IMR-90 (cell line): ENCODE data around the gene CIART. TPM values are rescaled to one million over a fixed set of nuclear protein-coding genes. Genes with fewer than 3 reads are reported as not detected.
A peak's percentile ranks its signal among the peaks of the same experiment; 100 is the strongest.

Source experiments
- ATAC-seq: fragments of 200-7000 bp; cut with Tn5 transposase; 2 replicates; pipeline ENCODE4 v1.9.1; 2020; ENCODE audit warnings: low read depth, mild to moderate bottlenecking, moderate library complexity
- BruUV-seq: library from RNA; stranded (reverse); fragments of 400-500 nt; replicated peaks from 2 replicates; lab custom pipeline; 2021; lab: Mats Ljungman, UMichigan
- CTCF ChIA-PET: fragments of 300-600 bp; formaldehyde crosslinking; extraction: SDS; loops from one replicate; lab custom pipeline; 2021; ENCODE audit warnings: antibody characterized with exemption; lab: Yijun Ruan, JAX
- POLR2A ChIA-PET: fragments of 300-600 bp; sonication (Branson Sonifier 250); formaldehyde crosslinking; loops from one replicate; lab custom pipeline; 2022; ENCODE audit warnings: antibody characterized with exemption; ENCODE audit not compliant: unreplicated experiment; lab: Charles Lee
- DNase-seq: peaks from one replicate; pipeline ENCODE4 v3.0.0; 2013
- H2AFZ ChIP-seq: replicated peaks from 2 replicates; pipeline ENCODE3; 2013; ENCODE audit warnings: low read length, mild to moderate bottlenecking; ENCODE audit not compliant: poor library complexity
- H2AK5ac ChIP-seq: 2 replicates; pipeline ENCODE4 v1.6.1; 2013; ENCODE audit warnings: low read depth, low read length, inconsistent platforms
- H2AK9ac ChIP-seq: replicated peaks from 2 replicates; pipeline ENCODE3; 2013; ENCODE audit warnings: mild to moderate bottlenecking, low read depth, low read length, moderate library complexity; ENCODE audit not compliant: poor library complexity
- H2BK120ac ChIP-seq: 2 replicates; pipeline ENCODE4 v1.6.1; 2013; ENCODE audit warnings: low read depth, low read length, inconsistent platforms
- H2BK15ac ChIP-seq: 3 replicates; pipeline ENCODE4 v1.6.1; 2013; ENCODE audit warnings: low read depth, low read length, inconsistent platforms
- H2BK20ac ChIP-seq: 2 replicates; pipeline ENCODE4 v1.6.1; 2013; ENCODE audit warnings: low read depth, mild to moderate bottlenecking, inconsistent platforms, low read length, moderate library complexity
- H2BK5ac ChIP-seq: 2 replicates; pipeline ENCODE4 v1.6.1; 2013; ENCODE audit warnings: mild to moderate bottlenecking, low read depth, low read length, inconsistent platforms; ENCODE audit not compliant: poor library complexity, severe bottlenecking
- H3K14ac ChIP-seq: replicated peaks from 2 replicates; pipeline ENCODE4 v1.6.1; 2013; ENCODE audit warnings: low read depth, low read length, inconsistent platforms
- H3K18ac ChIP-seq: 2 replicates; pipeline ENCODE4 v1.6.1; 2013; ENCODE audit warnings: low read depth, low read length, control low read depth
- H3K23ac ChIP-seq: 2 replicates; pipeline ENCODE4 v1.6.1; 2013; ENCODE audit warnings: low read depth, low read length, inconsistent platforms
- H3K27ac ChIP-seq: 2 replicates; pipeline ENCODE4 v1.5.1; 2013; ENCODE audit warnings: mild to moderate bottlenecking, control low read depth, low read length; ENCODE audit not compliant: insufficient read depth
- H3K27me3 ChIP-seq: 2 replicates; pipeline ENCODE4 v1.6.1; 2013; ENCODE audit warnings: low read length; ENCODE audit not compliant: control insufficient read depth, insufficient read depth
- H3K36me3 ChIP-seq: 2 replicates; pipeline ENCODE4 v1.6.1; 2013; ENCODE audit warnings: low read length, mixed read lengths; ENCODE audit not compliant: control insufficient read depth, insufficient read depth
- H3K4ac ChIP-seq: 2 replicates; pipeline ENCODE4 v1.6.1; 2013; ENCODE audit warnings: low read depth, low read length, inconsistent platforms
- H3K4me1 ChIP-seq: 2 replicates; pipeline ENCODE4 v1.6.1; 2013; ENCODE audit warnings: low read length, mixed read lengths; ENCODE audit not compliant: control insufficient read depth, insufficient read depth
- H3K4me2 ChIP-seq: 2 replicates; pipeline ENCODE4 v1.6.1; 2013; ENCODE audit warnings: low read depth, mild to moderate bottlenecking, control low read depth, low read length, moderate library complexity
- H3K4me3 ChIP-seq: 2 replicates; pipeline ENCODE4 v1.5.1; 2013; ENCODE audit warnings: low read depth, mild to moderate bottlenecking, control low read depth, low read length, moderate library complexity; ENCODE audit not compliant: insufficient read depth
- H3K56ac ChIP-seq: 2 replicates; pipeline ENCODE4 v1.6.1; 2013; ENCODE audit warnings: low read length, inconsistent platforms; ENCODE audit not compliant: insufficient read depth; ENCODE audit errors: extremely low read depth
- H3K79me1 ChIP-seq, 2 experiments: 2 replicates each; pipeline ENCODE4 v1.6.1; 2013; ENCODE audit warnings: low read length in 2 of 2, inconsistent platforms in 1 of 2, low read depth in 1 of 2
- H3K9ac ChIP-seq: 2 replicates; pipeline ENCODE4 v1.6.1; 2013; ENCODE audit warnings: low read depth, low read length, control low read depth
- H3K9me1 ChIP-seq: 2 replicates; pipeline ENCODE4 v1.6.1; 2013; ENCODE audit warnings: low read length, inconsistent platforms; ENCODE audit not compliant: insufficient read depth
- H3K9me3 ChIP-seq: 2 replicates; pipeline ENCODE4 v1.6.1; 2013; ENCODE audit warnings: low read length; ENCODE audit not compliant: control insufficient read depth, insufficient read depth
- H4K20me1 ChIP-seq: 2 replicates; pipeline ENCODE4 v1.6.1; 2013; ENCODE audit warnings: low read length, inconsistent platforms; ENCODE audit not compliant: insufficient read depth
- H4K5ac ChIP-seq: 2 replicates; pipeline ENCODE4 v1.6.1; 2013; ENCODE audit warnings: mild to moderate bottlenecking, low read depth, low read length, control low read depth
- H4K8ac ChIP-seq, 2 experiments: 2 replicates each; pipeline ENCODE4 v1.6.1; 2013; ENCODE audit warnings: low read depth in 2 of 2, low read length in 2 of 2, control low read depth in 1 of 2, inconsistent platforms in 1 of 2
- H4K91ac ChIP-seq: 2 replicates; pipeline ENCODE4 v1.6.1; 2013; ENCODE audit warnings: low read depth, low read length, inconsistent platforms; ENCODE audit not compliant: insufficient read depth
- BHLHE40 ChIP-seq: fragments of 150-350 bp; IDR thresholded peaks from 2 replicates; pipeline ENCODE4 v1.6.1; 2016; ENCODE audit warnings: mild to moderate bottlenecking, low read depth, low read length
- ELK1 ChIP-seq: fragments of 150-350 bp; IDR thresholded peaks from 2 replicates; pipeline ENCODE4 v1.6.1; 2016; ENCODE audit warnings: low read depth, mild to moderate bottlenecking, low read length, moderate library complexity, borderline replicate concordance
- FOS ChIP-seq: fragments of 150-350 bp; IDR thresholded peaks from 2 replicates; pipeline ENCODE4 v1.6.1; 2016; ENCODE audit warnings: low read depth, low read length
- MAFK ChIP-seq: IDR thresholded peaks from 2 replicates; pipeline ENCODE4 v1.6.1; 2012; ENCODE audit warnings: low read depth, low read length, improper control_type of control experiment
- MAZ ChIP-seq: IDR thresholded peaks from 2 replicates; pipeline ENCODE4 v1.6.1; 2012; ENCODE audit warnings: low read depth, mild to moderate bottlenecking, low read length, improper control_type of control experiment, moderate library complexity, borderline replicate concordance
- MXI1 ChIP-seq: IDR thresholded peaks from 2 replicates; pipeline ENCODE4 v1.6.1; 2012; ENCODE audit warnings: low read depth, mild to moderate bottlenecking, low read length, moderate library complexity, borderline replicate concordance
- RCOR1 ChIP-seq: IDR thresholded peaks from 2 replicates; pipeline ENCODE4 v1.6.1; 2012; ENCODE audit warnings: mild to moderate bottlenecking, low read length, improper control_type of control experiment; ENCODE audit not compliant: insufficient replicate concordance
- RFX5 ChIP-seq: IDR thresholded peaks from 2 replicates; pipeline ENCODE4 v1.8.0; 2012; ENCODE audit warnings: low read depth, mild to moderate bottlenecking, low read length, moderate library complexity
- SMC3 ChIP-seq: fragments of 150-350 bp; IDR thresholded peaks from 2 replicates; pipeline ENCODE4 v1.6.1; 2016; ENCODE audit warnings: low read depth, mild to moderate bottlenecking, antibody characterized with exemption, low read length, moderate library complexity
- WGBS, 2 experiments: methylation state at CpG; one replicate each; pipeline versions ENCODE4 v1.1.5 to v1.1.7; 2013; ENCODE audit warnings: missing lambda C conversion rate in 2 of 2; ENCODE audit not compliant: insufficient read length in 1 of 2; ENCODE audit errors: extremely low coverage in 2 of 2; 5-methylcytosine and 5-hydroxymethylcytosine counted together
- dilution Hi-C: fragments of 300-500 bp; cut with HindIII; formaldehyde crosslinking; loops from one replicate; pipeline ENCODE4 v1.14.3; 2018; ENCODE audit warnings: low sequenced_read_pairs; ENCODE audit not compliant: unreplicated experiment
- in situ Hi-C: fragments of 300-500 bp; cut with MboI; formaldehyde crosslinking; loops from 3 replicates; pipeline ENCODE4 v1.14.3; 2019; ENCODE audit warnings: low sequenced_read_pairs, inconsistent platforms, mixed read lengths
- intact Hi-C: fragments of 100-400 bp; cut with micrococcal nuclease; formaldehyde crosslinking; loops from 2 replicates; pipeline ENCODE4 v1.10.0; 2022
- polyA plus RNA-seq, 3 experiments: library from polyadenylated mRNA; depleted of rRNA; stranded (reverse); fragments of >200 nt; gene quantifications; 2 replicates each; pipeline ENCODE4 v1.2.3, GENCODE V29; 2012; ENCODE audit warnings: low replicate concordance in 1 of 3
- total RNA-seq: library from RNA; depleted of rRNA; stranded (reverse); fragments of >200 nt; gene quantifications from 2 replicates; pipeline ENCODE4 v1.2.3, GENCODE V29; 2012
- TF ChIP-seq, protein P1 (sequence below): conservative IDR thresholded peaks from 2 replicates; pipeline ENCODE4 v1.5.1; 2012; ENCODE audit warnings: mild to moderate bottlenecking, low read depth, low read length, improper control_type of control experiment
- TF ChIP-seq, protein P2 (sequence below): fragments of 150-350 bp; IDR thresholded peaks from 2 replicates; pipeline ENCODE4 v1.6.1; 2017; ENCODE audit warnings: mild to moderate bottlenecking, antibody characterized with exemption, low read length, low read depth

CIART gene
- total and polyA plus RNA-seq, 2 of the 4 experiments (the other 2 are of a cell fraction): 16.5 to 18.1 TPM

GRCh38 chr1:150256198-150256553, 26.2 kb upstream of the CIART start:
- peak overlapping the region; percentile 57; the same call in 1 of the 2 replicates for H2BK120ac ChIP-seq
- POLR2A ChIA-PET: interaction anchor here (1.0 to 1.2 kb wide), 2 partner anchors 16 to 260 kb away, joined by 5 to 6 read pairs; partner anchors contain the start of genes C1orf54 and FALEC
- intact Hi-C loops (loop anchor here (1.0 to 5.0 kb wide), 2 partner anchors 25 to 306 kb away; no protein-coding TSS in a partner anchor), in situ Hi-C loops (no loop called here), dilution Hi-C loops (no loop called here)
- ATAC-seq (no peak; the same call in 1 of the 2 replicates), DNase-seq (no peak)
- H2AFZ ChIP-seq: peak overlapping the region; percentile 83
- no peaks in the 10 kb centered on the region for H4K20me1 ChIP-seq
- no peaks in the 10 kb centered on the region for H3K9me3 ChIP-seq
- peak overlapping the region; percentile 41; the same call in 1 of the 2 replicates for H2BK20ac ChIP-seq
- no CpG with 5 or more reads among the region's 1 CpG for WGBS, 2 experiments
- peak overlapping the region; percentile 64 for H3K4me2 ChIP-seq
- no peak for TF ChIP-seq ELK1
- no peak for TF ChIP-seq BHLHE40
- TF ChIP-seq SMC3: no peak
- no peak for TF ChIP-seq RFX5
- TF ChIP-seq MAFK: no peak
- no peak for TF ChIP-seq FOS
- TF ChIP-seq, protein P1, sequence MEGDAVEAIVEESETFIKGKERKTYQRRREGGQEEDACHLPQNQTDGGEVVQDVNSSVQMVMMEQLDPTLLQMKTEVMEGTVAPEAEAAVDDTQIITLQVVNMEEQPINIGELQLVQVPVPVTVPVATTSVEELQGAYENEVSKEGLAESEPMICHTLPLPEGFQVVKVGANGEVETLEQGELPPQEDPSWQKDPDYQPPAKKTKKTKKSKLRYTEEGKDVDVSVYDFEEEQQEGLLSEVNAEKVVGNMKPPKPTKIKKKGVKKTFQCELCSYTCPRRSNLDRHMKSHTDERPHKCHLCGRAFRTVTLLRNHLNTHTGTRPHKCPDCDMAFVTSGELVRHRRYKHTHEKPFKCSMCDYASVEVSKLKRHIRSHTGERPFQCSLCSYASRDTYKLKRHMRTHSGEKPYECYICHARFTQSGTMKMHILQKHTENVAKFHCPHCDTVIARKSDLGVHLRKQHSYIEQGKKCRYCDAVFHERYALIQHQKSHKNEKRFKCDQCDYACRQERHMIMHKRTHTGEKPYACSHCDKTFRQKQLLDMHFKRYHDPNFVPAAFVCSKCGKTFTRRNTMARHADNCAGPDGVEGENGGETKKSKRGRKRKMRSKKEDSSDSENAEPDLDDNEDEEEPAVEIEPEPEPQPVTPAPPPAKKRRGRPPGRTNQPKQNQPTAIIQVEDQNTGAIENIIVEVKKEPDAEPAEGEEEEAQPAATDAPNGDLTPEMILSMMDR: no peak
- no peak for TF ChIP-seq RCOR1
- TF ChIP-seq MXI1: no peak
- TF ChIP-seq, protein P2, sequence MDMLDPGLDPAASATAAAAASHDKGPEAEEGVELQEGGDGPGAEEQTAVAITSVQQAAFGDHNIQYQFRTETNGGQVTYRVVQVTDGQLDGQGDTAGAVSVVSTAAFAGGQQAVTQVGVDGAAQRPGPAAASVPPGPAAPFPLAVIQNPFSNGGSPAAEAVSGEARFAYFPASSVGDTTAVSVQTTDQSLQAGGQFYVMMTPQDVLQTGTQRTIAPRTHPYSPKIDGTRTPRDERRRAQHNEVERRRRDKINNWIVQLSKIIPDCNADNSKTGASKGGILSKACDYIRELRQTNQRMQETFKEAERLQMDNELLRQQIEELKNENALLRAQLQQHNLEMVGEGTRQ: no peak
- TF ChIP-seq MAZ: no peak
- no peaks in the 10 kb centered on the region for H3K36me3 ChIP-seq
- H2BK15ac ChIP-seq: no peak overlapping the region; the same call in 2 of the 3 replicates
- CTCF ChIA-PET: interaction anchor here (0.5 to 2.2 kb wide), 11 partner anchors 11 to 315 kb away, joined by 3 to 31 read pairs (median 4); partner anchors contain the start of genes C1orf54, CIART and RPRD2
- H3K4me1 ChIP-seq: peaks cover 24% of the 10 kb centered on the region
- no peak overlapping the region for H3K4me3 ChIP-seq
- H2AK9ac ChIP-seq: peak overlapping the region; percentile 17
- H4K5ac ChIP-seq: no peak overlapping the region
- peak overlapping the region; percentile 79 for H3K4ac ChIP-seq
- H3K9me1 ChIP-seq: peaks cover 3% of the 10 kb centered on the region; the same call in 1 of the 2 replicates
- H3K9ac ChIP-seq: peak overlapping the region; percentile 31; the same call in 1 of the 2 replicates
- H2AK5ac ChIP-seq: no peak overlapping the region; the same call in 1 of the 2 replicates
- H3K18ac ChIP-seq: no peak overlapping the region
- no peak overlapping the region for H4K91ac ChIP-seq
- H3K27me3 ChIP-seq: no peaks in the 10 kb centered on the region
- peak overlapping the region; percentile 72; the same call in 1 of the 2 replicates for H3K14ac ChIP-seq
- H3K27ac ChIP-seq: no peak overlapping the region
- BruUV-seq: no TSS peak
- H2BK5ac ChIP-seq: no peak overlapping the region
- peak overlapping the region in 1 of 2 experiments; percentile 84; a peak in 2 of 4 replicates for H4K8ac ChIP-seq
- H3K23ac ChIP-seq: peak overlapping the region; percentile 60
- H3K79me1 ChIP-seq: no peaks in the 10 kb centered on the region
- H3K56ac ChIP-seq: no peak overlapping the region
